GM12878 (cell line): ENCODE measurements around the gene SUGCT.

ENCODE experiments used
- CEBPB ChIP-seq, 2 experiments: fragments of 150-350 bp in 1 of 2; IDR thresholded peaks; 2 replicates each; pipeline ENCODE4 v1.6.1; 2012 to 2014; ENCODE audit warnings: low read depth in 2 of 2, low read length in 2 of 2, borderline replicate concordance in 1 of 2, inconsistent platforms in 1 of 2
- EP300 ChIP-seq, 2 experiments: fragments of 150-350 bp in 1 of 2; IDR thresholded peaks; 2 replicates each; pipeline ENCODE4 v1.6.1; 2011 to 2012; ENCODE audit warnings: low read depth in 2 of 2, low read length in 2 of 2, borderline replicate concordance in 1 of 2, improper control_type of control experiment in 1 of 2, inconsistent platforms in 1 of 2; ENCODE audit not compliant: control insufficient read depth in 1 of 2
- MAX ChIP-seq: IDR thresholded peaks from 2 replicates; pipeline ENCODE4 v1.6.1; 2012; ENCODE audit warnings: low read depth, low read length, improper control_type of control experiment
- SRF ChIP-seq, 2 experiments: IDR thresholded peaks; 2 replicates each; pipeline ENCODE4 v1.6.1; 2011; ENCODE audit warnings: low read depth in 2 of 2, low read length in 2 of 2, mild to moderate bottlenecking in 1 of 2, moderate library complexity in 1 of 2
- ZNF274 ChIP-seq: IDR thresholded peaks from one replicate; pipeline ENCODE4 v1.8.0; 2011; ENCODE audit not compliant: insufficient read length, insufficient read depth
- TF ChIP-seq, protein P1 (sequence below): fragments of 450-650 bp; IDR thresholded peaks from 2 replicates; pipeline ENCODE4 v1.6.1; 2017; ENCODE audit warnings: mild to moderate bottlenecking

- no peak for TF ChIP-seq SRF (IDR thresholded peaks at IDR 0.05; ENCODE audit: low read depth in 2 of 2, low read length in 2 of 2)
- TF ChIP-seq CEBPB (IDR thresholded peaks at IDR 0.05; ENCODE audit: borderline replicate concordance in 1 of 2, low read depth in 2 of 2, low read length in 2 of 2), result no peak
- no peak for TF ChIP-seq ZNF274
- no peak for TF ChIP-seq EP300 (IDR thresholded peaks at IDR 0.05; ENCODE audit: borderline replicate concordance in 1 of 2, control insufficient read depth in 1 of 2, low read depth in 2 of 2, low read length in 2 of 2)
- no peak for TF ChIP-seq MAX
- TF ChIP-seq, protein P1, sequence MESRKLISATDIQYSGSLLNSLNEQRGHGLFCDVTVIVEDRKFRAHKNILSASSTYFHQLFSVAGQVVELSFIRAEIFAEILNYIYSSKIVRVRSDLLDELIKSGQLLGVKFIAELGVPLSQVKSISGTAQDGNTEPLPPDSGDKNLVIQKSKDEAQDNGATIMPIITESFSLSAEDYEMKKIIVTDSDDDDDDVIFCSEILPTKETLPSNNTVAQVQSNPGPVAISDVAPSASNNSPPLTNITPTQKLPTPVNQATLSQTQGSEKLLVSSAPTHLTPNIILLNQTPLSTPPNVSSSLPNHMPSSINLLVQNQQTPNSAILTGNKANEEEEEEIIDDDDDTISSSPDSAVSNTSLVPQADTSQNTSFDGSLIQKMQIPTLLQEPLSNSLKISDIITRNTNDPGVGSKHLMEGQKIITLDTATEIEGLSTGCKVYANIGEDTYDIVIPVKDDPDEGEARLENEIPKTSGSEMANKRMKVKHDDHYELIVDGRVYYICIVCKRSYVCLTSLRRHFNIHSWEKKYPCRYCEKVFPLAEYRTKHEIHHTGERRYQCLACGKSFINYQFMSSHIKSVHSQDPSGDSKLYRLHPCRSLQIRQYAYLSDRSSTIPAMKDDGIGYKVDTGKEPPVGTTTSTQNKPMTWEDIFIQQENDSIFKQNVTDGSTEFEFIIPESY, result no peak
Measured at GRCh38 chr7:40883826-40884225, 749.0 kb downstream of the SUGCT start.
